Natural killer cell (primary cell): Measurements from ENCODE around the gene MBL2. TPM values are rescaled to one million over a fixed set of nuclear protein-coding genes. Genes with fewer than 3 reads are reported as not detected.

Source experiments
- ATAC-seq, 3 donors: fragments of 150-1000 bp in 2 of 3; fragments of 200-7000 bp in 1 of 3; cut with Tn5 transposase; 1 replicate in 1 of 3; 2 replicates in 2 of 3; pipeline ENCODE4 v1.10.0; 2021; ENCODE audit warnings: mild to moderate bottlenecking in 2 of 3, moderate library complexity in 2 of 3
- DNase-seq, 2 donors: peaks; one replicate each; pipeline versions ENCODE4 v3.0.0 to v3.0.0-alpha.2; 2013 to 2021; ENCODE audit warnings: mixed read lengths in 1 of 2
- H3K27ac ChIP-seq: one replicate; pipeline ENCODE4 v1.5.1; 2013; ENCODE audit warnings: mild to moderate bottlenecking, low read length
- H3K27me3 ChIP-seq: one replicate; pipeline ENCODE4 v1.6.1; 2013; ENCODE audit warnings: low read length; ENCODE audit not compliant: control insufficient read depth, insufficient read depth
- H3K36me3 ChIP-seq: one replicate; pipeline ENCODE4 v1.6.1; 2013; ENCODE audit warnings: low read length; ENCODE audit not compliant: control insufficient read depth, insufficient read depth
- H3K4me1 ChIP-seq: one replicate; pipeline ENCODE4 v1.6.1; 2013; ENCODE audit warnings: low read length; ENCODE audit not compliant: control insufficient read depth, insufficient read depth
- H3K4me3 ChIP-seq: one replicate; pipeline ENCODE4 v1.5.1; 2013; ENCODE audit warnings: low read length
- H3K9me3 ChIP-seq: one replicate; pipeline ENCODE4 v1.6.1; 2013; ENCODE audit warnings: low read length; ENCODE audit not compliant: control insufficient read depth, insufficient read depth
- H3K27ac Mint-ChIP-seq, 2 donors: one replicate each; pipeline ENCODE4 v1.8.0; 2022; ENCODE audit warnings: mild to moderate bottlenecking in 2 of 2, mixed read lengths in 2 of 2, moderate library complexity in 1 of 2
- H3K27me3 Mint-ChIP-seq, 2 donors: one replicate each; pipeline ENCODE4 v1.8.0; 2022; ENCODE audit warnings: low read depth in 2 of 2, mixed read lengths in 2 of 2
- H3K36me3 Mint-ChIP-seq: one replicate; pipeline ENCODE4 v1.8.0; 2022; ENCODE audit warnings: mixed read lengths
- H3K4me1 Mint-ChIP-seq, 2 donors: one replicate each; pipeline ENCODE4 v1.8.0; 2022; ENCODE audit warnings: mixed read lengths in 2 of 2
- H3K4me3 Mint-ChIP-seq: one replicate; pipeline ENCODE4 v1.8.0; 2022; ENCODE audit warnings: mild to moderate bottlenecking, moderate library complexity, mixed read lengths
- H3K9me3 Mint-ChIP-seq, 2 donors: one replicate each; pipeline ENCODE4 v1.8.0; 2022; ENCODE audit warnings: mixed read lengths in 2 of 2
- CTCF ChIP-seq: fragments of 200-600 bp; IDR thresholded peaks from one replicate; pipeline ENCODE4 v1.8.0; 2022; ENCODE audit warnings: antibody characterized with exemption
- WGBS: methylation state at CpG from one replicate; pipeline ENCODE4 v1.1.7; 2013; ENCODE audit warnings: missing lambda C conversion rate; ENCODE audit not compliant: insufficient coverage; 5-methylcytosine and 5-hydroxymethylcytosine counted together
- intact Hi-C: fragments of 100-400 bp; cut with micrococcal nuclease; formaldehyde crosslinking; loops from one replicate; pipeline ENCODE4 v1.14.2; 2022
- total RNA-seq, 4 donors: library from RNA; stranded (reverse); fragments of 120-200 nt in 1 of 4; gene quantifications; one replicate each; pipeline versions ENCODE4 v1.2.3 to v1.2.4, GENCODE V29; 2013 to 2022

The MBL2 gene
- total RNA-seq, 3 donors from 2014 or later (not counting 1 experiment from before 2014, with no cell fraction given) = not detected

- peak; percentile 62 for TF ChIP-seq CTCF
These were observed 31.5 kb downstream of the MBL2 start for GRCh38 chr10:52740913-52741675.

GRCh38 chr10:52740155-52740549 is 32.4 kb downstream of the MBL2 start:
- no peaks in the 10 kb centered on the region for H3K9me3 ChIP-seq
- Mint-ChIP-seq H3K36me3 (no peaks in the 10 kb centered on the region), H3K4me1 (no peaks in the 10 kb centered on the region), H3K27ac (no peak overlapping the region), H3K4me3 (no peak overlapping the region), H3K9me3 (peaks cover 0 to under 1% of the 10 kb centered on the region in 2 donors), H3K27me3 (no peaks in the 10 kb centered on the region)
- no peak for ATAC-seq
- no peaks in the 10 kb centered on the region for H3K27me3 ChIP-seq
- H3K4me3 ChIP-seq = no peak overlapping the region
- no peak for DNase-seq
- intact Hi-C loops = no loop called here
- no peak overlapping the region for H3K27ac ChIP-seq
- H3K36me3 ChIP-seq = no peaks in the 10 kb centered on the region
- no peak for TF ChIP-seq CTCF
- H3K4me1 ChIP-seq = no peaks in the 10 kb centered on the region
- 94% methylated on average over 1 of the region's 1 CpG for WGBS

More at GRCh38 chr10:52740913-52741675, 31.5 kb downstream of the MBL2 start:
- no peak overlapping the region for H3K4me3 ChIP-seq
- Mint-ChIP-seq H3K9me3 (peaks cover 0 to 3% of the 10 kb centered on the region in 2 donors), H3K4me1 (no peaks in the 10 kb centered on the region), H3K36me3 (no peaks in the 10 kb centered on the region), H3K27ac (no peak overlapping the region), H3K4me3 (no peak overlapping the region), H3K27me3 (no peaks in the 10 kb centered on the region)
- DNase-seq (peak; percentile 24), ATAC-seq (peak in 2 of 3 donors; percentile 44 to 52)
- intact Hi-C loops = no loop called here
- no peaks in the 10 kb centered on the region for H3K4me1 ChIP-seq
- H3K27ac ChIP-seq = no peak overlapping the region
- H3K36me3 ChIP-seq = no peaks in the 10 kb centered on the region
- no peaks in the 10 kb centered on the region for H3K27me3 ChIP-seq
- 55% methylated on average over 5 of the region's 5 CpGs for WGBS
- no peaks in the 10 kb centered on the region for H3K9me3 ChIP-seq

- Histone ChIP-seq H3K36me3 (no peaks in the 10 kb centered on the region), H3K9me3 (no peaks in the 10 kb centered on the region), H3K4me3 (no peak overlapping the region), H3K27me3 (no peaks in the 10 kb centered on the region), H3K27ac (no peak overlapping the region), H3K4me1 (no peaks in the 10 kb centered on the region)
- Mint-ChIP-seq H3K4me3 (no peak overlapping the region), H3K36me3 (no peaks in the 10 kb centered on the region), H3K4me1 (no peaks in the 10 kb centered on the region), H3K27ac (no peak overlapping the region), H3K27me3 (no peaks in the 10 kb centered on the region), H3K9me3 (no peaks in the 10 kb centered on the region)
- ATAC-seq (no peak), DNase-seq (no peak)
- intact Hi-C loops = no loop called here
- TF ChIP-seq CTCF = no peak
- 76% methylated on average over 3 of the region's 3 CpGs for WGBS
These were observed 33.0 kb downstream of the MBL2 start for GRCh38 chr10:52739380-52740154.
